BLaER1 (cell line): Measurements from ENCODE around the gene IL20.

ENCODE experiments used
- H3K27ac ChIP-seq: shearing (Covaris generic); formaldehyde crosslinking; 2 replicates; pipeline ENCODE4 v1.8.1; 2022
- H3K27me3 ChIP-seq: shearing (Covaris generic); formaldehyde crosslinking; 2 replicates; pipeline ENCODE4 v1.8.1; 2022
- H3K36me3 ChIP-seq: shearing (Covaris generic); formaldehyde crosslinking; 2 replicates; pipeline ENCODE4 v1.8.1; 2022
- H3K4me1 ChIP-seq: shearing (Covaris generic); formaldehyde crosslinking; 2 replicates; pipeline ENCODE4 v1.8.1; 2022
- H3K4me2 ChIP-seq: shearing (Covaris generic); formaldehyde crosslinking; 2 replicates; pipeline ENCODE4 v1.8.1; 2022
- H3K4me3 ChIP-seq: shearing (Covaris generic); formaldehyde crosslinking; 2 replicates; pipeline ENCODE4 v1.8.1; 2022
- H3K9ac ChIP-seq: shearing (Covaris generic); formaldehyde crosslinking; 2 replicates; pipeline ENCODE4 v1.8.1; 2022
- H3K9me3 ChIP-seq: shearing (Covaris generic); formaldehyde crosslinking; 2 replicates; pipeline ENCODE4 v1.8.1; 2022
- H4K20me1 ChIP-seq: shearing (Covaris generic); formaldehyde crosslinking; 2 replicates; pipeline ENCODE4 v1.8.1; 2022
- Cebpa-rat ChIP-seq: shearing (Covaris generic); IDR thresholded peaks from 2 replicates; pipeline ENCODE4 v1.8.1; 2022

Gene IL20

DNA sequence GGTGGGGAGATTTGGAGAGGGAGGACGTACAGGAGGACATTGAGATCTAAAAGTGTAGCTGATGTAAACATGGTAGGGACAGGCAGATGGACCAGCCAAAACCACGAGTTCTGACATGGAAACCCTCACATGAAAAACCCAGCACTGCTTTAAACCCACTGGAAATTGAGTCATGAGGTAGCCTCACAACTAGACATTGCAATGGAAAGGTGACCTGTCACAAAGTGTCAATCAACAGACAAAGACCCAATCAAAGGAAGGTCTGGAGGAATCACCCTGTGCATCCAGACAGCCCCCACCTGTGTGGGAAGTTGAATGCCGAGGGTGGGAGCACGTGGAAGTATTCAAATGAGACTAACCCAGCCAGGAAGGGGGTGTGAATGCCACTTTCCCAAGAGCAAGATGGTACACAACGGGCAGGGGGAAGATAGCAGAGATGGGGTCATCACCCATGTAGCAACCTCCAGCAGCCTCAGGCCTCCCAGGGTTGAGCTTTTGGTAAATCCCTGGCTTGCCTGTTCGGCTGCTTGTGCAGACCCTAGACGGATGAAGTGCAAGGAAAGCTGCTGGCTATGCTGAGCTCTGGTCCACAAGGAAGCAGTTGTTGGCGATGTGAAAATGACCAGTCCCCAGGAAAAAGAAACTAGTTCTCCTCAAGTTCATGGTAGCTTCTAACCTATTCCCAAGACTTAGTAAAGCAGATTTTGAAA lies 50.7 kb downstream of the IL20 start:
- Histone ChIP-seq H3K9me3 (no peaks in the 10 kb centered on the region), H3K36me3 (peaks cover 10% of the 10 kb centered on the region), H3K27ac (no peak overlapping the region), H4K20me1 (peaks cover 10% of the 10 kb centered on the region), H3K4me2 (peak overlapping the region; percentile 8; the same call in 1 of the 2 replicates), H3K27me3 (no peaks in the 10 kb centered on the region), H3K4me1 (peaks cover 93% of the 10 kb centered on the region), H3K9ac (no peak overlapping the region), H3K4me3 (no peak overlapping the region)
- TF ChIP-seq Cebpa-rat = no peak

DNA sequence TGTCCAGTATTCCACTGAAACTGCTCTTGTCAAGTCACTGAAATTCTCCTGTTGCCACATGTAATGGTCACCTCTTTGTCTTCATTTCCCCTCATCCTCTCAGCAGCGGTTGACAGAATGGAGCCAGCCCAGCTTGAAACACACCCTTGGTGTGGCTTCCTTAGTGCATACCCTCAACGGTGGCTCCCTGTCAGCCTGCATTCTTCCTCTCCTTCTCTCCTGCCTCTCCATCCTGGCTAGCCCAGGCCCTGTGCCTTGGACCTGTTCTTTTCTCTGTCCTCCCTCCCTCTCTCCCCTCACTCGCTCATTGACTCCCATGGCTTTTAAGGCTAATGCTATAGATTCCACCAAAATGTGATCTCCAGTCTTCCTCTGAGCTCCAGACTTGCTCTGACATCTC lies 52.7 kb downstream of the IL20 start:
- H3K27me3 ChIP-seq = no peaks in the 10 kb centered on the region
- H3K9ac ChIP-seq = no peak overlapping the region
- no peaks in the 10 kb centered on the region; the same call in 1 of the 2 replicates for H4K20me1 ChIP-seq
- no peak for TF ChIP-seq Cebpa-rat
- H3K36me3 ChIP-seq = peaks cover 6% of the 10 kb centered on the region; the same call in 1 of the 2 replicates
- no peaks in the 10 kb centered on the region for H3K9me3 ChIP-seq
- peak overlapping the region; percentile 92 for H3K4me2 ChIP-seq
- no peak overlapping the region for H3K4me3 ChIP-seq
- H3K27ac ChIP-seq = peak overlapping the region; percentile 48
- H3K4me1 ChIP-seq = peaks cover 99% of the 10 kb centered on the region
